Mucosa of descending colon (tissue), 3 donors: Measurements from ENCODE around the gene ZNF30. TPM values are rescaled to one million over a fixed set of nuclear protein-coding genes. Genes with fewer than 3 reads are reported as not detected.
"Not testable (repeated sequence)": the region's sequence is repeated elsewhere in the genome, so short reads cannot be mapped to it uniquely, and the experiment has no call there.

Experiments used
- ATAC-seq: fragments of 200-7000 bp; cut with Tn5 transposase; one replicate; pipeline ENCODE4 v1.9.1; 2020; ENCODE audit warnings: mild to moderate bottlenecking, moderate library complexity
- DNase-seq, 3 donors: peaks; one replicate each; pipeline ENCODE4 v3.0.0-alpha.2; 2020
- H3K36me3 ChIP-seq: fragments of 200-600 bp; one replicate; pipeline ENCODE4 v1.8.0; 2021; ENCODE audit warnings: low read depth, mild to moderate bottlenecking
- H3K4me1 ChIP-seq: fragments of 200-600 bp; one replicate; pipeline ENCODE4 v1.8.0; 2021; ENCODE audit warnings: low read depth, mild to moderate bottlenecking
- H3K4me3 ChIP-seq: fragments of 200-600 bp; one replicate; pipeline ENCODE4 v1.8.0; 2021; ENCODE audit warnings: mild to moderate bottlenecking
- H3K9me3 ChIP-seq: fragments of 200-600 bp; one replicate; pipeline ENCODE4 v1.8.0; 2021; ENCODE audit warnings: mild to moderate bottlenecking
- intact Hi-C, 2 donors: fragments of 100-400 bp; cut with DNase I in 1 of 2; cut with micrococcal nuclease in 1 of 2; formaldehyde crosslinking; loops; one replicate each; pipeline versions ENCODE4 v1.11.0 to v1.11.1; 2022; cut with DNase I, micrococcal nuclease
- total RNA-seq, 3 donors: library from RNA; stranded (reverse); fragmentation: NEBNext Ultra II Directional in 2 of 3; extraction: Animal tissue kit (Norgen Biotek cat#: 25700) in 2 of 3; gene quantifications; one replicate each; pipeline versions ENCODE4 v1.2.1 to v1.2.4, GENCODE V29; 2021 to 2023
- TF ChIP-seq, protein P1 (sequence below): fragments of 200-600 bp; IDR thresholded peaks from one replicate; pipeline ENCODE4 v1.8.0; 2022; ENCODE audit warnings: antibody characterized with exemption, mild to moderate bottlenecking
- donor health status: DM: no; HTN: no; CAD: no; lungs with moderate emphysema.
- donor health status: DM: no; HTN: no; CAD: no.
- donor health status: DM: no; HTN: yes; CAD: no.

ZNF30 gene
- total RNA-seq, 3 donors from 2014 or later = 1.3 to 4.9 (median 2.1) TPM

DNA sequence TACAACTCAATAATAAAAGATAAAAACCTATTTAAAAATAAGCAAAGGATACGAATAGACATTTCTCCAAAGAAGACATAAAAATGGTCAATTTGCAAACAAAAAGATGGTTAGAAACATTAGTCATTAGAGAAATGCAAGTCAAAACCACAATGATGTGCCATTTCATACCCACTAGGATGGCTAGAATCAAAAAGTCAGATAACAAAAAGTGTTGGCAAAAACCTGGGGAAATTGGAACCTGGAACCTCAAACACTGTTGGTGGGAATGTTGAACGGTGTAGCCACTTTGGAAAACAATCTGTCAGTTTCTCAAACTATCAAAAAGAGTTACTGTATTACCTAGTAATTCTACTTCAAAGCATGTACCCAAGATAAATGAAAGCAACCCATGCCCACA lies 26.5 kb upstream of the ZNF30 start:
- ATAC-seq = no peak
- TF ChIP-seq, protein P1, sequence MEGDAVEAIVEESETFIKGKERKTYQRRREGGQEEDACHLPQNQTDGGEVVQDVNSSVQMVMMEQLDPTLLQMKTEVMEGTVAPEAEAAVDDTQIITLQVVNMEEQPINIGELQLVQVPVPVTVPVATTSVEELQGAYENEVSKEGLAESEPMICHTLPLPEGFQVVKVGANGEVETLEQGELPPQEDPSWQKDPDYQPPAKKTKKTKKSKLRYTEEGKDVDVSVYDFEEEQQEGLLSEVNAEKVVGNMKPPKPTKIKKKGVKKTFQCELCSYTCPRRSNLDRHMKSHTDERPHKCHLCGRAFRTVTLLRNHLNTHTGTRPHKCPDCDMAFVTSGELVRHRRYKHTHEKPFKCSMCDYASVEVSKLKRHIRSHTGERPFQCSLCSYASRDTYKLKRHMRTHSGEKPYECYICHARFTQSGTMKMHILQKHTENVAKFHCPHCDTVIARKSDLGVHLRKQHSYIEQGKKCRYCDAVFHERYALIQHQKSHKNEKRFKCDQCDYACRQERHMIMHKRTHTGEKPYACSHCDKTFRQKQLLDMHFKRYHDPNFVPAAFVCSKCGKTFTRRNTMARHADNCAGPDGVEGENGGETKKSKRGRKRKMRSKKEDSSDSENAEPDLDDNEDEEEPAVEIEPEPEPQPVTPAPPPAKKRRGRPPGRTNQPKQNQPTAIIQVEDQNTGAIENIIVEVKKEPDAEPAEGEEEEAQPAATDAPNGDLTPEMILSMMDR = no peak
- H3K4me3 ChIP-seq = no peak overlapping the region
- intact Hi-C loops = no loop called here
- peaks cover 3% of the 10 kb centered on the region for H3K9me3 ChIP-seq
- no peaks in the 10 kb centered on the region for H3K36me3 ChIP-seq
- no peaks in the 10 kb centered on the region for H3K4me1 ChIP-seq
- DNase-seq = no peak

DNA sequence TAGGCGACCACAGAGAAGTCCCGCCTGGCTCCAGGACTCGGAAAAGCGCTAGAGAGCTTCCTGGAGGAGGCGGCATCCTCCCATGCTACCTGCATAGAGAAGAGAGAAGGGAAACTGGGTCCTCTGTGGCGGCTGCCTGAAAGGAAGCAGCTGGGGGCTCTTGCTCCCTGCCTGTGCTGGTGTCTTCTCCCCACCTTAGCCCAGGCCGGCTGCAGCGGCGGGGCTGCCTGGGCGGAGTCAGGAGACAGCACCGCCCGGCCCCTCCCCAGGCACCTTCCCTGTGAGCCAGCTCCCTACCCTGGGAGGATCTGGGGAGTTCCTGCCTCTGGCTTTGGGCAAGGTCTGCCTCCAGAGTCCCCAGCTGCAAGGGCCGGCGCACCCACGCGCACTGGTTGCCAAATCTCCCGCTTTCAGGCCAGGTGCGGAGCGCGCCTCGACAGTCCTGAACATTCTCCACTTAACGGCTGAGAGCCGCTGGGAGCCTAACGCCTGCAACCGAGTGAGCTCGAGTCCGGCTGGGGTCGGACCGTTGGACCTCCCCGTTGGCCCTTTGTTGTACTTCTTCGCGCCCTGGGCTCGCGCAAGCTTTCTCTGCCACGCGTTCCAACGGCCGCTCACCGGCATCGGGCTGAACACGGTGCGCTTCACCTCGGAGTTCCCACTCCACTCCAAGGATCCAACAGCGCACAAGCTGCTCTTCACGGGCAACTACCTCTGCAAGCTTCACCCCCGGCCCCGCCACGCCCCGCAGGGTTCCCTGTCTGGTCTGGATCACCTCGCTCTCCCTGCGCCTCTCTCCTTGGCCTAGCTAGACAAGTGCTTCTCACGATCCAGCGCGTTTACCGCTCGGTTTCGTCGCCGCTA lies 21.8 kb upstream of the ZNF30 start:
- H3K9me3 ChIP-seq = no peaks in the 10 kb centered on the region
- DNase-seq (no peak), ATAC-seq (no peak)
- no peaks in the 10 kb centered on the region for H3K4me1 ChIP-seq
- TF ChIP-seq, protein P1 = no peak
- intact Hi-C loops = no loop called here
- H3K4me3 ChIP-seq = no peak overlapping the region
- H3K36me3 ChIP-seq = no peaks in the 10 kb centered on the region

DNA sequence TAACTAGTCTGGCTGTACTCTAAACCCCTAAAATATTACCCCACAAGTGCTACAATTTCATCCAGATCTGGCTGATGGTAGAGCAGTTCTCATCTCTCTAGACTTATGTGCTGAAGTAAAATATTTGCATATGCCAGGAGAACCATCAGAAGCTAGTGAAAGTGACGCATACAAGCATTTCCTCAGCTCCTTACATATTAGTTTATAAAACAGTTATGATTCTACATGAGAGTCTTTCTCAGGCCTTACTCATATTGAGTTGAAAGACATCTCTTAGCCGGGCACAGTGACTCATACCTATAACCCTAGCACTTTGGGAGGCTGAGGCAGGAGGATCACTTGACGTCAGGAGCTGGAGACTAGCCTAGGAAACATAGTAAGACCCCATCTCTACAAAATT lies 15.9 kb upstream of the ZNF30 start:
- no peak for DNase-seq
- no peak for ATAC-seq
- TF ChIP-seq, protein P1 = no peak
- Histone ChIP-seq H3K4me1 (no peaks in the 10 kb centered on the region), H3K4me3 (no peak overlapping the region), H3K36me3 (no peaks in the 10 kb centered on the region), H3K9me3 (no peaks in the 10 kb centered on the region)
- intact Hi-C loops = no loop called here

DNA sequence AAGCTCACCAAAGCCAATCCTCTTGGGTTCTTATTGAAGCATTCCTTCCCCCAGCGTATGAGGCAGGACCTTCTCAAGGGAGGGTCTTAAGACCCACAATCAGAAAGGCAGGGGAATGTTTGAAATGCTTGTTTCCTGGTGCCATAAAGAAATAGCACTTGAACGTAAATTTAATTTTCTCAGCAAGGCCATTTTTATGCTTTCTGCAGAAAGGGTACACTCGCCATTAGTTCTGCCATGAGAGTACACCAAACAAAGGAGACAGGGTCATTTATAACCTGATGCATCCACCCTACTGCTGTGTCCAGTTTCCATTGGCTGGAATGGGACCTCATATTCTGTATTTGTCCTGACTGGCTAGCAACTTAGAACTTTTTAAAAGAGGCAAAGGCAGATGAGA lies 9.6 kb upstream of the ZNF30 start:
- H3K4me3 ChIP-seq, intact Hi-C loops, H3K36me3 ChIP-seq, ATAC-seq, DNase-seq, H3K4me1 ChIP-seq: not testable (repeated sequence)
- H3K9me3 ChIP-seq = peaks cover 30% of the 10 kb centered on the region

DNA sequence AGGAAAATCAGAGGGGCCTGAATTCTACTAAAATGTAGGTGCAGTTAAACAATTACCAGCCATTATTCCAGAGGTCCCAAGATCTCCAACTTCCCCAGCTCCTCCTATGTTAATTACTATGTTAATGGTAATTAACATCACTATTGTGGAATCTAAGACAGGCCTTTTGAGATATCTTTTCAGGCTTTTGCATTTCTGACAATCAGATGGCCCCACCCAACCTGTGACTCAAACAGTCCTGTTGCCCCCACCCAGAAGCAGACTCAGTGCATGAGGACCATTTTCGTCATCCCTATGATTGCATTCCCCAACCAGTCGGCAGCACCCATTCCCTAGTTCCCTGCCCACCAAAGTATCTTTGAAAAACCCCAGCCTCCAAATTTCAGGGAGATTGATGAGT lies 8.5 kb upstream of the ZNF30 start:
- DNase-seq (no peak), ATAC-seq (no peak)
- no peak overlapping the region for H3K4me3 ChIP-seq
- TF ChIP-seq, protein P1 = no peak
- peaks cover 30% of the 10 kb centered on the region for H3K9me3 ChIP-seq
- no peaks in the 10 kb centered on the region for H3K36me3 ChIP-seq
- no peaks in the 10 kb centered on the region for H3K4me1 ChIP-seq
- intact Hi-C loops = no loop called here

DNA sequence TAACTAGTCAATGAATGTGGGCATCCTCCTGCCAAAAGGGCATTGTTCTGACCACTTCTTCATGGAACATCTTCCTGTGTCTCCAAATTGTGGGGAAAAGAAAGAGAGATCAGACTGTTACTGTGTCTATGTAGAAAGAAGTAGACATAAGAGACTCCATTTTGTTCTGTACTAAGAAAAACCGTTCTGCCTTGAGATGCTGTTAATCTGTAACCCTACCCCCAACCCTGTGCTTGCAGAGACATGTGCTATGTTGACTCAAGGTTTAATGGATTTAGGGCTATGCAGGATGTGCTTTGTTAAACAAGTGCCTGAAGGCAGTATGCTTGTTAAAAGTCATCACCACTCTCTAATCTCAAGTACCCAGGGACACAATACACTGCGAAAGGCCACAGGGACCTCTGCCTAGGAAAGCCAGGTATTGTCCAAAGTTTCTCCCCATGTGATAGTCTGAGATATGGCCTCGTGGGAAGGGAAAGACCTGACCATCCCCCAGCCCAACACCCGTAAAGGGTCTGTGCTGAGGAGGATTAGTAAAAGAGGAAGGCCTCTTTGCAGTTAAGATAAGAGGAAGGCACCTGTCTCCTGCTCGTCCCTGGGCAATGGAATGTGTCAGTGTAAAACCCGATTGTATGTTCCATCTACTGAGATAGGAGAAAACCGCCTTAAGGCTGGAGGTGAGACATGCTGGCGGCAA lies 6.5 kb upstream of the ZNF30 start:
- DNase-seq, H3K4me3 ChIP-seq, H3K4me1 ChIP-seq, intact Hi-C loops, H3K36me3 ChIP-seq, ATAC-seq: not testable (repeated sequence)
- H3K9me3 ChIP-seq = peaks cover 30% of the 10 kb centered on the region
